Measurements from ENCODE around the gene GP1BB.

GP1BB gene

DNA sequence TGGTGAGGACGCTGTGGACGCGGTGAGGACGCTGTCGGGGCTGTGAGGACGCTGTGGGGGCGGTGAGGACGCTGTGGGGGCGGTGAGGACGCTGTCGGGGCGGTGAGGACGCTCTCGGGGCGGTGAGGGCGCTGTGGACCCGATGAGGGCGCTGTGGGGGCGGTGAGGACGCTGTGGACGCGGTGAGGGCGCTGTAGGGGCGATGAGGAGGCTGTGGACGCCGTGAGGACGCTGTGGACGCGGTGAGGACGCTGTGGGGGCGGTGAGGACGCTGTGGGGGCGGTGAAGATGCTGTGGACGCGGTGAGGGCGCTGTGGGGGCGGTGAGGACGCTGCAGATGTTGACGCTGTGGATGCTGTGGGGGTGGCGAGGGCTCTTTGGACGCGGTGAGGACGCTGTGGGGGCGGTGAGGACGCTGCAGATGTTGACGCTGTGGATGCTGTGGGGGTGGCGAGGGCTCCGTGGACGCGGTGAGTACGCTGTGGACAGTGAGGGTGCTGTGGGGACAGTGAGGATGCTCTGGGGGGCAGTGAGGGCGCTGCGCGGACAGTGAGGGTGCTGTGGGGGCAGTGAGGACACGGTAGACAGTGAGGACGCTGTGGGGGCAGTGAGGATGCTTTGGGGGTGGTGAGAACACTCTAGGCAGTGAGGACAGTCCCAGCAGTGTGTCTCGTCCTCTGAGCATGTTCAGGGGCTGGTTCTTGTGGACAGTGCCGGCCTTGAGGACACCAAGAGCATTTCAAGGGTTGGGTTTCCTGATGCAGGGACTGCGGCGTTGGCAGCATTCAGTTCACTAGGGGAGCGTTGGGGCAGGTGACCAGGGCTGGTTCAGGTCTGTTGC lies 4.2 kb downstream of the GP1BB start:
- no peak for DNase-seq

DNA sequence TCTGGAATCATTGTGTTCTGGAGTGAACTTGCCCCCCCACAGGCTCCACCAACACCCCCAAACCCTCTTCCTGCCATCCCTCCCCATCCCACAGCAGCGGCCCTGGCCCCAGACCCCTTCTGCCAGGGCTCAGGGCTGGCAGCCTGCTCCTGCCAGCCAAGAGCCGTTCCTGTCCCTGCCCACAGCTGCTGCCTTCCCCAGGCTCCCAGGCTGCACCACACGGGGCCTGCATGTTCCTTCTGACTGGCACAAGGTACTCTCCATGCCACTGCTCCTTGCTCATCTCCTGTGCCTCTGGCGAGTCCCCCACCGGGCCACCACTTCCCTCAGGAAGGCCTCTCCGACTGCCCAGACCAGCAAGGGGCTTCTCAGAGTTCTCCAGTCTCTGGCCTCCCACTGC lies 4.9 kb downstream of the GP1BB start:
- no peak for DNase-seq

DNA sequence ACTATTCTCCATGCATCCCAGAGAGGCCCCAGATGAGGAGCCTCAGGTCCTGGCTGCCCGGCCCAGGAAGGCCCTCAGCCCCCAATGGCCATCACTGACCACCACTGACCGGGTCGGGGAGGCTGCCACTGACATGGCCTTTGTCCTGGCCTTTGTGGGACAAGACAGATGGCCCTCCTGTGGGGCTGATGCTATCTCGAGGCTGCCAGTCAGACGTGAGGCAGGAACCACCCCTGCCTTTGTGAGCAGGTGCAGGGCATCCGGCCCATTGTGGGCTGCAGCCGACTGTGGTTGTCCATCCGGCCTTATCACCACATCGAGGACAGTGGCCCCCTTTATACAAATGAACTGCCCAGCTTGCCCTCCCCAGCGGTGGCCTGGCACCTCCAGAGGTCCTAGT lies 5.5 kb downstream of the GP1BB start:
- no peak for DNase-seq

DNA sequence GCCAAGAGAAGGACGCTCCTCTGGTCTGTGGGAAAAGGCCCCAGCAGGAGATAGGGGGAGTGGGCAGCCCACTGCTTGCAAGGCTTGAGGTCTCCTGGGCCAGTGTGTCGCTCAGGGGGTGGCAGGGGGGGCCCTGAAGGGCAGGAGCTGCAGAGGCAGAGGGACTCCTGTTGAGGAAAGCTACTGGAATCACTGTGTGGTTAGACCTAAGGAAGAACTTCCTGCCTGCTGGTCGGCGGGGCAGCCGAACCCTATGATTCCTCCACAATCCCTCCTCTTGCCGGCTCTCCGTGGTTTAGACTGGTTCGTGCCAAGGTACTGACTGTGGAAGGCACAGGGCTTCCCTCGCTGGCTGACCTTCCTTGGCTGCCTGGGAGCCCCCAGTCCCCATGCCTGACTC lies 6.2 kb downstream of the GP1BB start:
- DNase-seq, result no peak

DNA sequence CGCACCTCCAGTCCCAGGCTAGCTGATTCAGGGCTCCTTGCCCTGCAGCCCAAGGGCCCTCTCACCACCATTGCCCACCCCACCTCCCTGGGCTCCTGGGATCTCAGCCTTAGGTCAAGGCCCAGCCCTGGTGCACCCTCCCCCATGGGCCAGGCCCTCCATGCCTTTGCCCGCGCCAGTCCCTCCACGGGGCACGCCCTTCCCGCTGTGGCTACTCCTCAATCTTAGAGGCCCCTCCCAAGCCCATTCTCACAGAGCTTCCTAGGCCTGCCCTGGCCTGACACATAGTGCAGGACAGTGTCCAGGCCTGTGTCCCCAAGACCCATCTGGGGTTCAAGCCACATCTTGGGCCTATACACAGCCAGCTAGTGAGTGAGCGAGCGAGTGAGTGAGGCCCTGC lies 6.9 kb downstream of the GP1BB start:
- no peak for DNase-seq

DNA sequence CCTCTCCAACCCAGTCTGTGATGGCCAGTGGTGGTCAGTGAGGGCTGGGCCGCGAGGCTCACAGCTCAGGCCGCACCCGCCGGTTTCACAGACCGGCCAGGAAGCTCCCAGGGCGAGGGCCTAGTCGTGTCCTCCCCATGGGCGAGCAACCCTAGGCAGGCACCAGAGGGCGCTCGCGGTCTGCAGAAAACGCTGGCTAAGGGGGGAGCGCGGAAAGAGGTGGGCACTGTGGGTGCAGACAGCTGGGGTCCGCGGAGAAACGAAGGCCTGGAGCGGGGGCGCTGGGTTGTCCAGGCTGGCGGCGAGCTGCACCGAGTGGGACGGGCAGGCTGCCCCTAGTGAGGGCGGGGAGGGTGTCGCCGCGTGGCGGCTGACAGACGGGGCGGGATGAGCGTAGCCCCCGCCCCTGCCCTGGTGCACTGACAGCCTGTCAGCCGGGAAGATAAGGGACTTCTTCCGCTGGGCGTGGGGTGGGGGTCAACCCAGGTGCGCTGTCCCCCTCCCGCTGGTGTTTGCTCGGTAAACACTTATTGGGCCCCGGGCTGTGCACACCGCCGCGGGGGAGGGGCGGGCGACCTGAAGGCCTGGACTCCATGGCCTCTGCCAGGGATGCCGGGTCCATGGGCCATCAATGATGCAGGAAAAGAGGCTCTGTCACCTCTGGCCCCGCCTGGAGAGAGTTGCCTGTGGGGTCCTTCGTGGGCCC lies 7.5 kb downstream of the GP1BB start:
- DNase-seq, result peak; percentile 70

DNA sequence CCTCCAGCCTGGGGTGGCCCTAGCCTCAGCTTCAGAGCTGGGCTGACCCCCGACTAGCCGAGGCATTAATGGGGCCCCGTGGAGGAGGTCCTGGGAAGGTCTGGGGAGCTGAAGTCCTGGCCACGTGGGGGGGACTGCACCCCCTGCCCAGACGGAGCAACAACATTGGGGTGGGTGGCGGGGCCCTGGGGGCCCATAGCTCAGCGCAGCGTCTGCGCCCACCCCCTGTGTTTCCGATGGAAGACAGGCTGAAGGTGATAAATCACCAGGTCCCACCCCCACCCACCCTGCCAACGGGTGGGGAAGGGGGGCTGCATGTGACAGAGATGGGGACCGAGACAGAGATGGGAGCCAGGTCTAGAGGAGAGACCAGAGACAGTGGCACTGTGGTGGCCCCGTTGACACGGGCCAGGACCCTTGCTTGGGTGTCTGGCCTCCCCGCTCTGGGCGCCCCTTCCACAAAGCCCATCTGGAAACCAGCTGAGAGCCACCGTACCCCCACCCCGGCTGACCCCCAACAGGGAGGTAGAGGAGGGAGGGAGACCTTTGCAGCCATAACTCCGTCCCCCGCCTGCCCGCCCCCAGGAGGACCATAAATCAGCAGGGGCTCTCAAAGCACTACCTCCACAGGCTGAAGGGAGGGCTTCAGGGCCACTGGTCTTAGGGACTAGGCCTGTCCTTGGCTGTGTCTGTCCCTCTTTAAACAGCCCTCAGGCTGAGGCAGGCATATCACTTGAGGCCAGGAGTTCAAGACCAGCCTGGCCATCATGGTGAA lies 8.2 kb downstream of the GP1BB start:
- DNase-seq, result no peak

DNA sequence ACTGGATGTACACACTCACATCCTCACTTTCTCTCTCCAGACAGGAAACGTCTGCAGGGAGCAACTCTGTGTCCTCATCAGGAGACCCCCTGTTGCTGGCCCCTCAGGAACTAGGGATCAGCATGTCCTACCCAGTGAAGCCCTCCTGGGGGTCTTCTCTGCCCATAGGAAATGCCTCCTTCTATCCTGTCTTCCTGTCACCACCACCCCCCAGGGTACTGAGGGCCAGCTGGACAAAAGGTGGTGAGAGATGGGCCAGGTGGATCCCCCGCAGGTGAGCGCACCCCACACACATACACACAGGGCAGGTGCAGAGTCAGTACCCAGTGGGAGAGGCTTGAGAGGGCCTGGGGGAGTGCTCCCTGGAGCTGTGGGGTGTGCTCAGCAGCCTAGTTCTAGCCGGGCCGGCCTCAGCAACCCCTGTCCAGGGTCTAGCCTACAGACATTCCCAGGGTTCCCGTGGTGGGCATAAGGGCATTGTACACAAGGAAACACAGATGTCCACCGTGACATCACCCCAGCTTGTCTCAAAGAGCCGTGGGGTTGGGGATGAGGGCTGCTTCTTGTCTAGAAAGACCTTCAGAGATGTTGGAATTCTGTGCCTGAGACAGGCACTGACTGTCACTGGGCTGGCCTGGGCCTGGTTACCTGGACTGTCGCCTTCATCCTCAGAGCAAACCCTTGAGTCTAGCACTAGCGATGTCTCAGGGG lies 9.2 kb downstream of the GP1BB start:
- no peak for DNase-seq

DNA sequence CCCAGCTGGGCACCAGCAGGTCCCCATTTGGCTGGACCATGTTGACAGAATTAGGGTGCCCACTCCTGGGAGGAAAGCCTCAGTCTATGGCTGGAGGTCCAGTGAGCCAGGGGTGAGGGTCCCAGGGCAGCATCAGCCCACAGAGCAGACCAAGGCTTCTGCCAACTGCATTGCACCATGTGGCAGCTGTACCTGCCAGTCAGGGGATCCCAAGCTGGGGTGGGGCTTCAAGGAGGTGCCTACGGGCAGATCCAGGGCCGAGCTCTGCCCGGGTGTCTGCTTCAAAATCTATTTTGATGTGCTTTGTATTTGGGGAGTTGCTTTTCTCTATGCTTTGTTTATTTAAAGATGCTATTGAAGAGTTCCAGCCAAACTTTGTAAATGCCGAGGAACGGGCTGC lies 10.4 kb downstream of the GP1BB start:
- DNase-seq, result no peak

DNA sequence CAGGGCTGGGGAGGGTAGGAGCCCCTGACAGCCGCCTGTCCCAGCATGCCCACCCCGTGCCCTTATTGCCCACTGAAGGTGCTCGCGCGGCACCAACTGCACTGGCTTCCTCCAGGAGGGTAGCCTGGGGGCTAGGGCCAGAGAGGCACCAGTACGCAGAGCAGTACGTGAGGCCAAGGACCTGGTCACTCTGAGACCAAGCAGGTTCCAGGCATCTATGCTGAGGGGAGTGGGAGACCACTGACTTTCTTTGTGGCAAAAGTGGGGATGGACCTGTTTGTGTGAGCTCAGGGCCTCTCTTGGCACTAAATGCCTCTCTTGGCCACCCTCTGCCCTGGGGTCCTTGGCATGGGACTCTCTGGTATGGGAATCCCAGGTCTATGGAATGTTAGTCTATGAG lies 10.8 kb downstream of the GP1BB start:
- DNase-seq, result no peak

DNA sequence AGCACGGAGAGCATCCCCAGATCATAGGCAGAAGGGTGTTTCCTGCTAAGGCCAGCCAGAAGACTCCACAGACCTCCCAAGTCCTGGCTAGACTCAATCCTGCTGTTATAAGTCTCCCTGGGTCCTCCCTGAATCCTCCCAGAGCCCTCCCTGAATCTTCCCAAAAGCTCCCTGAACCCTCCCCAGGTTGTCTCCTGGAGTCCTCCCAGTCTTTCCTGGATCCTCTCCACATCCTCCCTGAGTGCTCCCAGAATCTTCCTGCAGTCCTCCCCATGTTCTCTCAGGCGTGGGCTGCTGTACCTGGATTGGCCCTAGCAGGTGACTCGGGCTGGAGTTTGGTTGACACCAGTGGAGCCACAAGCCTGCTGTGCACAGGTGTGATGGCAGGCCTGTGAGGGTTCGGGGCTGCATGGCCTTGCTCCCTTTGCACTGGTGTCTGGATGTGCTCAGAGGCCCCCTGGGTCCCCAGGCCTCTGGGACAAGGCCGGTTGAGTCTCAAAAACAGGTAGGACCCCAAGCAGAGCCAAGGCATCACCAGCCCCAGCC lies 11.6 kb downstream of the GP1BB start:
- DNase-seq, result no peak

DNA sequence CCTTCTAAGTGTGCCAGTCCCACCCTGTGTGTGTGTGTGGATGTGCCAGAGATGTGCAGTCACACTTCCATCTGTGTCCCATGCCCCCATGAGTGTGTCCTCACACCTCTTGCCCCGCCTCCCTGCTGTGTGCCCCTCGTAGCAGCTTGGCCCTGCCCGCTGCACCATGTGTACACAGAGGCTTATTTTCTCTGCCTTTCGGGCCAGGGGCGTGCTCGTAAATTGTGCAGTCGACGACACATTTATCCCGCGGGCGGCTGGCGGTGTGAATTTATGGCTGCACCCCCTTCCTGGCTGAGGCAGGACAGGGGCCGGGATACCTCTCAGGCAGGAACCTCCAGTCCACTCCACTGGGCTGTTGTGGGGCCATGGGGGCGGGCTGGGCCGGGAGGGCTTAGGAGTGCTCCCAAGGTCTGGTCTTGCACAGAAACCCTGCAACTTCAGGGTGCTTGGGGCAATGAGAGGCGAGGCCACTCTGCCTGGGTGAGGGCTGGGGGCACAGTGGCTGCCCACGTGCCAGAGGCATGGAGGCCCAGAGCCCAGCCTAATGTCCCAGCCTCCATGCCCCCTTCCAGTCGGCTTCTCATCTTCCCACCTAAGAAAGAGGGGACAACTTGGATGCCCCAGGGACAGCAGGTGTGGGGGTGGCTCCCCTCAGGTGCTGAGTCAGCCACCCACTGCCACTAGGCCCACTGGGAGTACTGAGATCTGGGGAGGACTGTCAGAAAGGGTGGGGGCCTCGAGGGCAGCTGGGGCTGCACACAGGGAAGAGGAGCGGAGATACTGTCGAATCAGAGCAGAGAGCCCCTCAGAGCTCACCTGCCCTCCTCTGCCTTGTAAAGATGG lies 12.5 kb downstream of the GP1BB start:
- no peak for DNase-seq

DNA sequence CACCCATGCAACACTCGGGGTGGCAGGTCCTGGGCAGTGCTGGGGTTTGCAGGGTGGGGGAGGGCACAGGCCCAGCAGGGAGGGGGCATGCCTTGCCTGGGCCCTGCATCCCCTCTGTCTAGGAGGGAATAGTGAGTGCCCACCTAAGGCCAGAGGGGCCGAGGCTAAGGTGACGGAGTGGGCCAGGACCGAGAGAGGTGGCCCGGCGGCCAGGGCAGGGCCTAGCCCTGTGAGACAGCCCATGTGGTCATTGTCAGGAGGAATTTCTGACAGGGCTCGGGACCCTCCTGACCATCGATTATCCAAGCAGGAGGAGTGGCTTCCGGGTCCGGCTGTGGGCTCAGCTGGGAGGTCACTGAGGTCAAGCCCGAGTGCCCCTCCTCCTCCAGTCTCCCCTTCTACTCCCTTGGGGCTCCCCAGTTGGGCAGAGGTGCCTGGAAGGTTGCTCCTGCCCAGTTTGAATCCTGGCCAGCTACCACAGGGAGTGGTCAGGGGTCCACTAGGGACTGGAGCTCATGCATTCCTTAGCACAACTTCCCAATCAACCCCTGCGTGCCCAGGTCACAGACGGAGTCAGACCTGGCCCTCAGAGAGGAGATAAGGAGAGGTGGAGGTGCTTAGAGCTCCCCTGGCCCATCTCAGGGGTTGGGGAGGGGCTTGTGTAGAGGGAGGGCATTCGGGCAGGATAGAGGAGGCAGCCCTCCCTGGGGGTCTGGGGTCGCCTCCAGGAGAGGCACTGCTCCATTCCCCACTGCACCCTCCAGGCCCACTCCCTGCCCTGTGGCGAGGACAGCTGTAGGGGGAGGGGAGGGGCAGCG lies 14.7 kb downstream of the GP1BB start:
- no peak for DNase-seq

DNA sequence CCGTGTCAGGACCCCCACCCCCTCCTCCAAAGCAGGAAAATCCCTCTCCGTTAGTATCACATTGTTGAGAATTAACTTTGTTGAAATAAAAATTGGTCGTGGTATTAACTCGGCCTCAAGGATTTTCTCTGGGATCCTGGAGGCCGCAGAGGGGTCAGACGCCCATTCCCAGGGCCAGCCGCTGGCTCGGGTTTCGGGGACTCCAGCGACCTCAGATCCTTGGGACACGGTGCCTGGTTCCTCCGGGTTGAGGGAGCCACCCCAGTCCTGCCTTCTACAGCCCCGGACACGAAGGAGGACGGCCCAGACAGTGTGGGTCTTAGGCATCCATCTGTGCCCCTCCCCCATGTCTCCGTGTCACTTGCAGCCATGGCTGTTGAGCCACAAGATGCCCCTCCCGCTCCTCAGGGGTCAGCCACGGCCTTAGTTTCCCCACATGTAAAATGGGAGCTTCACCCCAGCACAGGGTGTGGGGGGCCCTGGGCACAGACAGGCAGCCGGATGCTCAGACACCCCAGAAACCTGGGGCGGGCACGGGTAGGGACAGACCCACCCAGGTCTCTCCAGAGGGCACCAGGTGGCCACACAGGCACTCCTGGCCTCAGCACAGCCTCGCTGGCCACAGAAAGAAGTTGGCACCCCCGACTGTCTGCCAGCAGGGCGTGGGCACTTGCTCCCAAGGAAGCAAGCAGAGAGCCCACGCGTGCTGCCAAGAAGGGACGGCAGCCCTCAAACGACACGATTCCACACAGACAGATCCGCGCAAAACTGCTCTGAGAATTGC lies 15.5 kb downstream of the GP1BB start:
- DNase-seq, result no peak

DNA sequence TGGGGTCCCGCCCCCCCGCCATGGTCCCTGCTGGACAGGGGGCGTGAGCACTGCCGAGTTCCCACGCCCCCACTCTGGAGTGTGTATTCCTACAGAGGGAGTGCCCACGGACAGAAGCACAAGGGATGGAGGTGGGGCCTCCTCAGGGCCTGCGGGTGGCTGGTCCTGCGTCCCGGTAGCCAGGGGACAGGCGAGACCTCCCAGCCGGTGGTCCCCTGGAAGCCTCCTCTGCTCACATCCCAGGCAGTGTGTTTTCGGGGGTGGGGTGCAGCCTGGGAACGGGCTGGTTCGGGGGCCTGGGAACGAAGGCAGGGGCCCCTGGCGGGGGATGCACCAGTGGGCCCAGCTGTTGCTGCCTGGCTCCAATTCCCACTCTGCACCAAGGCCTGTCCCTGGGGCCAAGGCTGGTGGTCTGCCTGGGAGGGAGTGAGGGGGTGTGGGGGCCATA lies 16.1 kb downstream of the GP1BB start:
- DNase-seq, result no peak

DNA sequence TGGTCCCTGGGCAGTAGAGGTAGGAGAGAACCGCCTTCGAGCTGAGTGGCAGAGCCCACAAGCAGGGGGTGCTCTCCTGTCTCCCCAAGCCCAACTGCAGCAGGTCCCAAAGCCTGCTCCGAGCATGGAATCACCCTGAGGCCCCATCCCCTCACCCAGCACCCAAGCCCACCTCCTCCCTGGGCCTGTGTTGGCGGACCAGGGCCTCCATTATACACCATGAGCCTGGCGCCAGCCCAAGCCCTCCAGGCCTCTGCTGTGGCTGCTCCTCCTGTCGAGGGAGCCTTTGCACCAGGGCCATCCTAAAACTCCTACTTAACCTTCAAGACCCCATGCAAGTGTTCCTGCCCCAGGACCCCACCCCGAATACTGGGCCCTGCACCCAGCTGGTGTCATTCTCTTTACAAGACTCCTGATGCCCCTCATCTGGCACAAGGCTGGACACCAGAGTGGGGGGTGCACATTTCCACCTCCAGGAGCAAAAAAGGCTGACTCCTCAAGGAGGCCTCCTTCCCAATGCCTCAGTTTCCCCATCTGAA lies 16.6 kb downstream of the GP1BB start:
- DNase-seq, result no peak

DNA sequence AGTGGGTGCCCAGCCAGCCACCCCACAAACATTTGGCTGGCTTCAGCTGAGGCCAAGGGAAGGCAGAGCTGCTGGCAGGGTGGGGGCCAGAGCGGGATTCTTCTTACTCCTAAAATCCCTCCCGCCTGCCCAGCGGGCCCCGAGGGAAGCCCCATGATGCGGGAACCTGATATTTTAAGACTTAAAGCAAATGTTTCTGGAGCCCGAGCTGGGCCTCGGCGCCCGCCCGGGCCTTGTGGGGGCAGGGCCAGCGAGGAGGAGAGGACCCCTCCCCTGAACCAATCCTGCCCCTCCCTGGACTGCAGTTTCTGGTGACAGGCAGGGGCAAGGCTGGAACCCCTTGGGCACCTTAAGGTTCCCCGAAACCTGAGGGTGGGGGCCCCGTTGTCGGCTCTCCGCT lies 17.2 kb downstream of the GP1BB start:
- no peak for DNase-seq

DNA sequence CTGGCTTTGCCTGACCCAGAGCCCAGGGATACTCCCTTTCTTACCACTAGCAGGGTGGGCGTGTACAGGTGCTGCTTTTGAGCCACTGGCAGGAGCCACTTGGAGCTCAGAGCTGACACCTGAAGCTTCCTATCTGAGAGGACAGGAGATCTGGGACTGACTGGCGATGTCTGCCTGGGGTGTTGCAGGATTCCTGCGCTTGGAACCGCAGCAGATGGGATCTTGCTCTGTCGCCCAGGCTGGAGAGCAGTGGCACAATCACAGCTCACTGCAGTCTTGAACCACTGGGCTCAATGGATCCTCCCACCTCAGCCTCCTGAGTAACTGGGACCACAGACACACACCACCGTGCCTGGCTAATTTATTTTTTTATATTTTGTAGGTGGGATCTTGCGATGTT lies 17.7 kb downstream of the GP1BB start:
- DNase-seq, result no peak

DNA sequence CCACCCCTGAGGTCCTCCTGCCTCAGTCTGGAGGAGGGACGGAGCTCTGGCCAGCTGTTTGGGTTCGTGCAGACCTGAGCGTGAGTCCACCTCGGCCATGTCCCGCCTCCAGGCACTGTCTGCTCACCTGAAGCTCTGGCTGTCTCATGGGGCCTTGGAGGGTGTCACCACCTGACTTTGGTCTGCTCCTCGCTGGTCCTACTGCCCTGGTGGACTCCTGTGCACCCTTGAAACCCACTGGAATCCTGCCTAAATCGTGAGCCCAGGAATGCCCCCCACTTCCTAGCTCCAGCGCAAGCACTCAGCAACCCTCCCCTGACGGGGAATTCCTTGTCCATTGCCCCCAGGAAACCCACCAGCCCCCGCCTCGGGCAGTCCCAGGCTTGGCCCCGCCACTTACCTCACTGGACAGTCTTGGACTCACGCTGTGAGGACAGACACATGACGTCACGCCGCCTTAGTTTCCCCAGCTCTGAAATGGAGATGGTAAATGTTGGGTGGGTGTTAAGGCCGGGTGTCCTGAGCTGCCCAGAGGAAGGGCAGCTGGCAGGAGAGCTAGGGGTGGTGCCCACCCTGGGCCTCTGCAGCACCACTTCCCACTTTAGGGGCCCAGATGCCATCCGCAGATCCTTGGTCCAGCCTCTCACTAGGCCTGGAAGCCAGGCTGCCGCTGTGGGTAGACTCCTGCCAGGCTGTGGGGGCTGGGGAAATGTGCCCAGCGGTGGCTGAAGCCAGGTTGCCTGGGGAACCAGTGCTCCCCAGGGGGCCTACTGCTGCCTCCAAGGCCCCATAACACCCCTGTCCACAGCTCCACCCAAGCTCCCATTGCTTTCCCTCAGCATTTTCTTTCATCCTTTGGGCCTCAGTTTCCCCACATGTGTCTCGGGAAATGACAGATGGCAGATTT lies 19.1 kb downstream of the GP1BB start:
- peak; percentile 14 for DNase-seq

Data from NCI-H1092 treated with DMSO at 0.1 percent for 48 hours (cell line).